Esophagus squamous epithelium (tissue), 5 donors: Measurements from ENCODE around the gene PLXDC1. TPM values are rescaled to one million over a fixed set of nuclear protein-coding genes. Genes with fewer than 3 reads are reported as not detected.

Source experiments
- DNase-seq: peaks from one replicate; lab custom pipeline; 2025; lab: John Stamatoyannopoulos, UW
- H3K27ac ChIP-seq, 4 donors: fragments of 200-600 bp; sonication (generic); one replicate each; pipeline ENCODE4 v1.5.1; 2016 to 2019; ENCODE audit warnings: mild to moderate bottlenecking in 1 of 4
- H3K27me3 ChIP-seq, 4 donors: fragments of 200-600 bp; sonication (generic); 1 replicate in 3 of 4; 2 replicates in 1 of 4; pipeline versions ENCODE4 v1.5.1 to v1.6.0; 2017 to 2021; ENCODE audit warnings: antibody characterized with exemption in 1 of 4
- H3K36me3 ChIP-seq, 3 donors: fragments of 200-600 bp; sonication (generic); one replicate each; pipeline ENCODE4 v1.5.1; 2016 to 2019
- H3K4me1 ChIP-seq, 3 donors: fragments of 200-600 bp; sonication (generic); one replicate each; pipeline ENCODE4 v1.5.1; 2017 to 2019
- H3K4me3 ChIP-seq, 4 donors: fragments of 200-600 bp; sonication (generic); 1 replicate in 3 of 4; 2 replicates in 1 of 4; pipeline ENCODE4 v1.5.1; 2016 to 2019; ENCODE audit warnings: mild to moderate bottlenecking in 2 of 4, moderate library complexity in 1 of 4
- H3K9me3 ChIP-seq, 3 donors: fragments of 200-600 bp; sonication (generic); one replicate each; pipeline ENCODE4 v1.5.1; 2016 to 2019
- POLR2A ChIP-seq, 4 donors: fragments of 450-650 bp; IDR thresholded peaks; one replicate each; pipeline ENCODE4 v1.6.1; 2017; ENCODE audit warnings: antibody characterized with exemption in 4 of 4, mild to moderate bottlenecking in 4 of 4, moderate library complexity in 3 of 4
- WGBS, 2 donors: methylation state at CpG; one replicate each; pipeline ENCODE4 v1.1.5; 2018; 5-methylcytosine and 5-hydroxymethylcytosine counted together
- intact Hi-C: fragments of 100-400 bp; cut with DNase I; formaldehyde crosslinking; loops from one replicate; pipeline ENCODE4 v1.15.0; 2022
- total RNA-seq, 4 donors: library from RNA; depleted of rRNA; stranded (reverse); fragments of >200 nt; gene quantifications; one replicate each; pipeline ENCODE4 v1.1.0, GENCODE V29; 2016
- TF ChIP-seq, protein P1 (sequence below), 6 experiments: fragments of 450-650 bp in 4 of 6; fragments of 200-600 bp in 2 of 6; sonication (generic) in 2 of 6; IDR thresholded peaks; one replicate each; pipeline ENCODE4 v1.5.1; 2016 to 2019; ENCODE audit warnings: antibody characterized with exemption in 6 of 6, mild to moderate bottlenecking in 4 of 6, moderate library complexity in 4 of 6
- donor health status: DM: yes; HTN: yes; CAD: no.

Gene PLXDC1
- total RNA-seq, 4 donors from 2014 or later = 1.2 to 7.2 (median 4.6) TPM

DNA sequence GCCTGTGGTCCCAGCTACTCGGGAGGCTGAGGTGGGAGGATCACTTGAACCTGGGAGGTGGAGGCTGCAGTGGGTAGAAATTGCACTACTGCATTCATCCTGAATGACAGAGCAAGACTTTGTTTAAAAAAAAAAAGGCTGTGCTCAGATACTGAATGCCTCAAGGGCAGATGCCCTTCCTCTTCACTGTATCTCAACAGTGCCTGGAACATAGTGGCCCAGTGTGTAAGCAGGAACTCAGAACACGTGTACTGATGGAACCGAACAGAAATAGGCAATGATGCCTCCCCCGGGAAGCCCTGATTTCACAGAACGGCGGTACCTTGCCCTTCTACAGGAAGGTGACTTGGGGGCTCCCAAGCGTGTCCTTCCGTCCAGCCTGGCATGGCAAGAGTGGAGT is 46.8 kb downstream of the PLXDC1 start:
- no peak for DNase-seq
- H3K27me3 ChIP-seq = peaks cover 0 to 5% (median 0%) of the 10 kb centered on the region in 4 donors
- H3K9me3 ChIP-seq = no peaks in the 10 kb centered on the region
- no peak overlapping the region for H3K27ac ChIP-seq
- H3K36me3 ChIP-seq = no peaks in the 10 kb centered on the region
- 78 to 80% methylated on average over 7 to 8 of the region's 8 CpGs for WGBS, 2 donors
- TF ChIP-seq, protein P1, sequence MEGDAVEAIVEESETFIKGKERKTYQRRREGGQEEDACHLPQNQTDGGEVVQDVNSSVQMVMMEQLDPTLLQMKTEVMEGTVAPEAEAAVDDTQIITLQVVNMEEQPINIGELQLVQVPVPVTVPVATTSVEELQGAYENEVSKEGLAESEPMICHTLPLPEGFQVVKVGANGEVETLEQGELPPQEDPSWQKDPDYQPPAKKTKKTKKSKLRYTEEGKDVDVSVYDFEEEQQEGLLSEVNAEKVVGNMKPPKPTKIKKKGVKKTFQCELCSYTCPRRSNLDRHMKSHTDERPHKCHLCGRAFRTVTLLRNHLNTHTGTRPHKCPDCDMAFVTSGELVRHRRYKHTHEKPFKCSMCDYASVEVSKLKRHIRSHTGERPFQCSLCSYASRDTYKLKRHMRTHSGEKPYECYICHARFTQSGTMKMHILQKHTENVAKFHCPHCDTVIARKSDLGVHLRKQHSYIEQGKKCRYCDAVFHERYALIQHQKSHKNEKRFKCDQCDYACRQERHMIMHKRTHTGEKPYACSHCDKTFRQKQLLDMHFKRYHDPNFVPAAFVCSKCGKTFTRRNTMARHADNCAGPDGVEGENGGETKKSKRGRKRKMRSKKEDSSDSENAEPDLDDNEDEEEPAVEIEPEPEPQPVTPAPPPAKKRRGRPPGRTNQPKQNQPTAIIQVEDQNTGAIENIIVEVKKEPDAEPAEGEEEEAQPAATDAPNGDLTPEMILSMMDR (IDR thresholded peaks at IDR 0.05) = no peak
- no peak for TF ChIP-seq POLR2A (IDR thresholded peaks at IDR 0.05)
- H3K4me3 ChIP-seq = no peak overlapping the region
- peaks cover 0 to 19% (median 0%) of the 10 kb centered on the region in 3 donors for H3K4me1 ChIP-seq
- intact Hi-C loops = no loop called here

DNA sequence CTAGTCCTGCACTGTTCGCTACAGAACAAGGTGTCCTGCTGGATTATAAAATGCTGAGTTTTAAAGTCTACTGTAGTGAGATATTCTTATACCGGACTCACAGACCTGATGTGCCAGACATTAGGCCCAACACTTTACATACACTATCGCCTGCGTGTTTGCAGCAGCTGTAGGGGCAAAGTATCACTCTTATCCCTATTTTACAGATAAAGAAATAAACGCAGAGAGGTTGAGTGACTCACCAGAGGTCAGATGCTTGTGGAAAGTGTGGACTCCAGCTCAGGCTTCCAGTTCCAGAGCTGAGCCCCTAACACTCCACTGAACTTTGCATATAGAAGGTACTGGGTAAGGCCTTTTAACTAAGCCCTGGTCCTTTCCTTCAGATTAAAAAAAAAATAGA is 47.4 kb downstream of the PLXDC1 start:
- 76 to 90% methylated on average over 5 of the region's 5 CpGs for WGBS, 2 donors
- intact Hi-C loops = no loop called here
- DNase-seq = no peak
- H3K27ac ChIP-seq = no peak overlapping the region
- H3K4me3 ChIP-seq = no peak overlapping the region
- H3K36me3 ChIP-seq = no peaks in the 10 kb centered on the region
- H3K9me3 ChIP-seq = no peaks in the 10 kb centered on the region
- TF ChIP-seq, protein P1 (IDR thresholded peaks at IDR 0.05) = no peak
- no peak for TF ChIP-seq POLR2A (IDR thresholded peaks at IDR 0.05)
- H3K27me3 ChIP-seq = peaks cover 0 to 11% (median 0%) of the 10 kb centered on the region in 4 donors
- H3K4me1 ChIP-seq = peaks cover 0 to 25% (median 5%) of the 10 kb centered on the region in 3 donors

DNA sequence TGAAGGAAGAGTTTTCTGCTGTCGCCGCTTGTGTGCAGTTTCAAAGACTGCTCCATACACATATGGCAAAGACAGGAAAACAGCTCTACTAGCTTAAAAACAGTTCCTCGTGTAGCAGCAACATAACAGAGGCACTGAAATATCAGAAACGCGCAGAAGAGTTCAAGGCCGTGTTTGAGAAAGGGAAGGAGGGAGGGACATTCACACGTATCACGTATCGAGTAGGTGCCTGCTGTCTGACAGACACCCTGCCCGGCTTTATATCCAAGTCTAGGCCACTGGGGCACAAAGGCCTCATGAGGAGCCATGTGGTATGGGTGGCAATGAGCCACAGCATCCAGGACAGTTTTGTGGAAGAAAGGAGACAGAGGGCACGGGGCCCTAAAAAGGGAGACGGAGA is 50.3 kb downstream of the PLXDC1 start:
- Histone ChIP-seq H3K4me3 (no peak overlapping the region), H3K9me3 (no peaks in the 10 kb centered on the region), H3K4me1 (peaks cover 0 to 55% (median 17%) of the 10 kb centered on the region in 3 donors), H3K36me3 (no peaks in the 10 kb centered on the region), H3K27me3 (peaks cover 0 to 13% (median 0%) of the 10 kb centered on the region in 4 donors), H3K27ac (no peak overlapping the region)
- TF ChIP-seq, protein P1 (IDR thresholded peaks at IDR 0.05) = no peak
- TF ChIP-seq POLR2A (IDR thresholded peaks at IDR 0.05) = no peak
- WGBS, 2 donors = 88 to 89% methylated on average over 12 of the region's 12 CpGs
- intact Hi-C loops = no loop called here
- no peak for DNase-seq

DNA sequence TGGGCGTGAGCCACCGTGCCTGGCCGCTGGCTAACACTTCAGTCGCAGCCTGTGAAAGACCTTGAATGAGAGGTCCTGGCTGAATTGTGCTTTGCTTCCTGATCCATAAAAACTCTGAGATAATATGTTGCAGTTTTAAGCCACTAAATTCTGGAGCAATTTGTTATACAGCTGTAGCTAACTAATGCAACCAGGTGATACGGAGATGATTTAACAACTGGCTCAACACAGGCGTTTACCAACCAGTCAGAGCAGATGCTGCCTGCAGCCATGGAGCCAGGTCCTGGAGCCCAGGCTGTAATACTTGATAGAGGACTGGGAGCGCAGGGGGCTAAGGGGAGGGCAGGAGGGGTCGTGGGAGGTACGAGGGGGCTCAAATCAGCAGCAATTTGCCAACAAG is 50.9 kb downstream of the PLXDC1 start:
- H3K36me3 ChIP-seq = no peaks in the 10 kb centered on the region
- intact Hi-C loops = no loop called here
- H3K27ac ChIP-seq = peak overlapping the region in 1 of 4 donors; percentile 66
- 97% methylated on average over 5 of the region's 9 CpGs; no CpG with 5 or more reads in 1 of the 2 donors for WGBS, 2 donors
- TF ChIP-seq POLR2A (IDR thresholded peaks at IDR 0.05) = no peak
- TF ChIP-seq, protein P1 (IDR thresholded peaks at IDR 0.05) = no peak
- H3K9me3 ChIP-seq = no peaks in the 10 kb centered on the region
- no peak for DNase-seq
- peaks cover 0 to 13% (median 0%) of the 10 kb centered on the region in 4 donors for H3K27me3 ChIP-seq
- peaks cover 0 to 61% (median 22%) of the 10 kb centered on the region in 3 donors for H3K4me1 ChIP-seq
- no peak overlapping the region for H3K4me3 ChIP-seq

DNA sequence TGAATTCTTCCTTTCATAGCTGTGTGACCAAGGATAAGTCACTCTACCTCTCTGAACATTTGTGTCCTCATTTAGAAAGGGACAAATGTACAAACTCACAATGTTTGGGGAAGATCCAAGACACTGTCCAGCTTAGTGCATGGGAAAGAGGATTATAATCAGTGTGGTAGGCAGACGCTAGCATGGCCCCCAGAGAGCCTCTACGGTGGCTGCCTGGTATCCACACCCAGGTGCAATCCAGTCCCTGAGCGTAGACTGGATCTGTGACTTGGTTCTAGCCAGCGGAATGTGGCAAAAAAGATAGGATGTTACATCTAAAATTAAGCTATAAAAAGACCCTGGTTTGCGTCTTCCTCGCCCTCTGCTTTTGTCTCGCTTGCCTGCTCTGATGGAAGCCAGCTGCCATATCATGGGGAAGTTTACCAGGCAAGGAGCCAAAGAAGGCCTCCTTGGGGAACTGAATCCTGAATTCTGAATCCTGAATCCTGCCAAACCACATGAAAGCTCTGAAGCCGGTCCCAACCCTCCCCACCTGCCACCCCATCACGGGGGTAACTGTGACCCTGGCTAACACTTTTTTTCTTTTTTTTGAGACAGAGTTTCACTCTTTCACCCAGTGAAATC is 51.7 kb downstream of the PLXDC1 start:
- WGBS, 2 donors = 20 to 70% methylated on average over 2 to 9 of the region's 9 CpGs
- no peaks in the 10 kb centered on the region for H3K9me3 ChIP-seq
- H3K4me3 ChIP-seq = no peak overlapping the region
- intact Hi-C loops = no loop called here
- no peak for DNase-seq
- peaks cover 0 to 13% (median 0%) of the 10 kb centered on the region in 4 donors for H3K27me3 ChIP-seq
- H3K36me3 ChIP-seq = no peaks in the 10 kb centered on the region
- no peak for TF ChIP-seq POLR2A (IDR thresholded peaks at IDR 0.05)
- TF ChIP-seq, protein P1 (IDR thresholded peaks at IDR 0.05) = no peak
- H3K4me1 ChIP-seq = peaks cover 3 to 68% (median 27%) of the 10 kb centered on the region in 3 donors
- H3K27ac ChIP-seq = peak overlapping the region; percentile 0 to 74 (median 56)
